Glomerular visceral epithelial cell (primary cell): ENCODE results near the gene KLHL26.

Experiments used
- DNase-seq: peaks from one replicate; pipeline ENCODE4 v3.0.0-alpha.2; 2016; ENCODE audit errors: extremely low spot score

The KLHL26 gene

DNA sequence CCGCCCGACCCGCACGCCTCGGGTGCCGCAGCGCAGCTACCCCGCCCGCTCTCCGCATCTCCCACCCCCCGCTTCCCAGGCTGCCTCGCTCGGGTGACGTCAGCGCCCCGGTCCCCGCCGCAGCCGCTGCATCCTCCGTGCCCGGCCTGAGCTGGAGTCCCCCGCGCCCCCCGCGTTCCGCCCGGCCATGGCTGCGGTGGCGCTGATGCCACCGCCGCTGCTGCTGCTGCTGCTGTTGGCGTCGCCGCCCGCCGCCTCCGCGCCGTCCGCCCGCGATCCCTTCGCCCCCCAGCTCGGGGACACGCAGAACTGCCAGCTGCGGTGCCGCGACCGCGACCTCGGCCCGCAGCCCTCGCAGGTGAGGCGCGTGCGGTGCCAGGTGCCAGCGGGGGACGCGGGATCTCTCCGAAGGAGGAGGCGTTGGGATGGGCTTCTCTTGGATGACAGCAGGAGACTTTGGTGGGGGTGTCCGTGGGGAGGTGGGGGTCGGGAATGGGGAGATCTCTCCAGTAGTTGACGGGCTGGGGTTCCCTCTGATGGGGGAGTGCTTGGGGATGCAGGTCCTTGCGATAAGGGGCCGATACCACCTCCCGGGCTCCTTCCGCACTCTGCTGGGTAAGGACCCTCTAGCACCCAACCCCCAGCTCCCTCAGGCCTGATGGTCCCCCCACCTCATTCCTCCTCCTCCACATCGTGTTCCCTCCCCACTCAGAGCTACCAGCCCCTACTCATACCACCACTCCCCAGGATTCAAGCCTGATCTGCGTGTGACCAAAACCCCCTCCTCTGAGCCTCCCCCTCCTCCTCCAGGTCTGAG lies 23.8 kb upstream of the KLHL26 start, which contains the start of gene TMEM59L:
Gene TMEM59L, plus strand, starts transcription at position 99 of the 817 bp plus-strand sequence. Its CDS starts 89 bp downstream, at position 188.
- DNase-seq = no peak

GRCh38 chr19:18613589-18614234 lies 23.1 kb upstream of the KLHL26 start:
- no peak for DNase-seq

DNA sequence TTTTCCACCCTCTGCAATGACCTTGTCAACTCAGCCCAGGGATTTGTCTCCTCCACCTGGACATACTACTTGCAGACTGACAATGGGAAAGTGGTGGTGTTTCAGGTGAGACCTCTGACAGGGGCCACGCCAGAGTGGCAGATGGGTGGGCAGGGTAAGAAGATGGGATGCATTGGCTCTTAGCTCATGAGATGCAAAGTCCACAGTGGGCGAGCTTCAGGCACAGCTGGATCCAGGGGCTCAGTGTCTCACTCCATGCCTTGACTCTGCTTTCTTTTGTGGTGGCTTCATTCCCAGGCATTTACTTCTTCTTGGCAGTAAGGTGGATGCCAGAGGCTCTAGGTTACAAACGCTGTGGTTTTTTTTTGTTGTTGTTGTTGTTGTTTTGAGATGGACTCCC lies 20.8 kb upstream of the KLHL26 start:
- no peak for DNase-seq

DNA sequence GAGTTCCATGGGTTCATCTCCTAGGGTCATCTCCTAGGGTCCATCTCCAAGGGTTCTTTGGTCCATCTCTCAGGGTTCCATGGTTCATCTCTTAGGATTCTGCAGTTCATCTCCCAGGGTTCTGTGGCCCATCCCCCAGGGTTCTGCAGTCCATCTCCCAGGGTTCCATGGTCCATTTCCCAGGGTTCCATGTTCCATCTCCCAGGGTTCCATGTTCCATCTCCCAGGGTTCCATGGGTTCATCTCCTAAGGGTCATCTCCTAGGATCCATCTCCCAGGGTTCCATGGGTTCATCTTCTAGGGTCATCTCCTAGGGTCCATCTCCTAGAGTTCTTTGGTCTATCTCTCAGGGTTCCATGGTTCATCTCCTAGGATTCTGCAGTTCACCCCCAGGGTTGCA lies 19.3 kb upstream of the KLHL26 start:
- no peak for DNase-seq

GRCh38 chr19:18618236-18618635 lies 18.6 kb upstream of the KLHL26 start:
- DNase-seq = no peak

DNA sequence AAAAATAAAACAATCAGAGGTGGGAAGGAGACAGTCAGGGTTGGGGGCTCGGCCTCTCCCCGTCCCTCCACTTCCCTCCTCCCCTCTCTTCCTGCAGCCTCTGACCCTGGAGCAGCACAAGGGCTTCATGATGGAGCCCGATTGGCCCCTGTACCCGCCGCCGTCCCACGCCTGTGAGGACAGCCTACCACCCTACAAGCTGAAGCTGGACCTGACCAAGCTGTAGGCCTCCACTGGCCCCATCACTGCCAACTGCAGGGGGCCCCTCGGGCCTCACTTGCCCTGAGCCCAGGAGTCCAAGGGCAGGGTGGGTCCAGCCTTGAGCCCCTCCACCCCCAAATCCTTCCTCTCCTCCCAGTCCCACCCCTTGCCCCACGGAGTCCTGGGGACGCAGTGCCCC lies 16.5 kb upstream of the KLHL26 start:
- no peak for DNase-seq

GRCh38 chr19:18620902-18621301 lies 15.9 kb upstream of the KLHL26 start:
- no peak for DNase-seq

DNA sequence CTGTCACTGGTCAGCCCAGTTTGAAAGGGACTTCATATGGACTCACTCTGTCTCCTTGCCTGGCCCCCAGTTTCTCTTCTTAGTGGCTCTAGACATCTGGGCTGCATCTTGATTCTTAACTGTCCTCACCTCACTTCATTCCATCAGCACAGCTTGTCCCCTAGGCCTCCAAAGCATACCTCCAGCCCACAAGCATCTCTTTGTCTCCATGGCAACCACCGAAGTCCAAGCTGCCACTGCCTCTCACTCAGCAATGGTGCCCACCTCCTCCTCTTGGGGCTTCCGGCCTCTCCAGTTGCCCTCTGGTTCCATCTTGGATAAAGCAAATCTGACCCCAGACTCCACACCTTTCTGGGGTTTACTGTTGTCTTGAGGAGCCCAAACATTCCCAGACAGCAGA lies 9.9 kb upstream of the KLHL26 start:
- DNase-seq = no peak

DNA sequence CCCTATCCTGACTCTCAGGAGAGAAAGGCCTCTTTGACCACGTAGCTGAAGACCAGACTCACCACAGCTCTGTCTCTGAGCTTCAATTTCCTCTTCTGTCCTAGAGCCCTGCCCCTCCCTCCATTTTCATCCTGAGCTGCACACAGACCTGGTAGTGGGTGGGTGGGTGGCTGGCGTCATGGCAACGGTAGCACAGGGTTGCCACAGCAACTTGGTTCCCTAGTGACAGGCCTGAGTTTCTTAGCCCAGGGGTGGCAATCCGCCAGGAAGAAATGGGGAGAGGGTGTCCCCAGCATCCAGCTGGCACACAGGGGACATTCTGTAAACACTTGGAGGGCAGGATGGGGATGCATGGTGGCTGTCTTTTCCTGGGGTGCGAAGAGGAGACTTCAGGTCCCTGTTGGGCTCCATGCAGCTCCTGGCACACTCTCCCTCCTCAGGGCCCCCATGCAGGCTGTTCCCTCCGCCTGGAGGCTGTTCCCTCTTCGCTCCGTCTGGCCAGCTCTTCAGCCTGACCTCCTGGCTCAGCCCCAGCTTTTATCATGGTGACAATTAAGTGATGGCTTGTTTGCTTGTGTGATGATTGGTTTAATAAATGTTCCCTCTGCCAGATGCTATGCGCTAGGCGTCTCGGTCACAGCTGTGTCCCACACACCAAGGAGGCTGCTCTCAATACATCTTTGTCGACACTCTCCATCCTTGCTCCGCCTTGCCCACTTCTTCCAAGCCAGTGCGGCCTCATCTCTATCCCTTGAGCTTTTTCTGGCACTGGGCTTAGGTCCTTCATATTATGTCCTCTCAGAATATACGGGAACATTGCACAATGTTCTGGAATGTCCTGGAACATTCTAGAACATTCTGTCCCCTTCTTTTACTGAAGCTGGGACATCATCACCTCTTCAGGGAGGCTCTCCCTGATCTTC lies 7.4 kb upstream of the KLHL26 start:
- no peak for DNase-seq

- no peak for DNase-seq
These were observed 3.5 kb upstream of the KLHL26 start for GRCh38 chr19:18633321-18633720.

- no peak for DNase-seq
These were observed 2.1 kb upstream of the KLHL26 start for GRCh38 chr19:18634612-18635297.

DNA sequence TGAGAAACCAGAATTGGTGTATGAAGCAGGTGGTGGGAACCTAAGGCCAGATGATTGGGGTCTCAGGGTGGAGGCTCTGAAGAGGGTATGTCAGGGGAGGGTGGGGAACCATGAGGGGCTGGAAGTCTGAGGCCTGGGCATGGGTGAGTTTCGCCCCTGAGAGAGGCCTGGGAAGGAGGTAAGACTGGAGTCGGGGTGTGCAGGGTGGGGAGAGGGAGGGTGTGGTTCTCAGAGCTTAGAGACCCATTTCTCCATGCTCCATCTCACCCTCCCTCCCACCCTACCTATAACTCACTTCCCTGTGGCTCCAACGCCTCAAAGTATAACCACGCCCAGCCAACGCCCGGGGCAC lies 1.0 kb upstream of the KLHL26 start:
- DNase-seq = no peak

DNA sequence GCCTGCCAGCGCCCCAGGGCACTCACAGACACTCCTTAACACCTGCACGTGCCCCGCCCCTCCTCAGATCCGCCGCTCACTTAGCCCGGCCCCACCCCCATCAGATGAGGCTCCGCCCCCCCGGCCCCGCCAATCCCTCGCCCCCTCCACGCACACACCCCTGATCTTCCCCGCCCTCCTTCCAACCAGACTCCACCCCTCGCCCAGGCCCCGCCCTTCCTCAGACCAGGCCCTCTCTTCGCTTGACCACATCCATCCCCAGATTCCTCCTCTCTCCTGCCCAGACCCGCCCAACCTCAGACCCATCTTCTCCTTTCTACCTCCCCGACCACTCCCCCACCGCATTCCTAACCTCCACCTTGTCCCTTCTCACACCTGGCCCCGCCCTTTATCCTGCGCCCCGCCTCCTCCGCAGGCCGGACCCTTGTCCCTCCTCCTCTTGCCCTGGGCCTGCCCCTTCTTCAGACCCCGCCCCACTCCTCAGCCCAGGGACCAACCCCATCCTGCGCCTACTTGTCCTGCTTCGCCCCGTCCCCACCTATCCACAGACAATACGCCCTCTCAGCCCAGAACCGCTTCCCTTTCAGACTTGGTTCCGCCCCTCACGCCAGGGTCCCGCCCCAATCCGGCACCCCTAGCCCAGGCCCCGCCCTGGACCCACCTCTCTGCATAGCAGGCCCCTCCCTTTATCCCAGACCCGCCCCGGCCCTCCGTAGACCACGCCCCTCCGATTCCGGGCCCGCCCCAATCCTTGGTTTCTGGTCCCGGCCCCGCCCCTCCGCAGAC lies 452 bp upstream of the KLHL26 start:
- DNase-seq = peak; percentile 98

- peak; percentile 32 for DNase-seq
These were observed 1.1 kb downstream of the KLHL26 start for GRCh38 chr19:18637673-18638630.

DNA sequence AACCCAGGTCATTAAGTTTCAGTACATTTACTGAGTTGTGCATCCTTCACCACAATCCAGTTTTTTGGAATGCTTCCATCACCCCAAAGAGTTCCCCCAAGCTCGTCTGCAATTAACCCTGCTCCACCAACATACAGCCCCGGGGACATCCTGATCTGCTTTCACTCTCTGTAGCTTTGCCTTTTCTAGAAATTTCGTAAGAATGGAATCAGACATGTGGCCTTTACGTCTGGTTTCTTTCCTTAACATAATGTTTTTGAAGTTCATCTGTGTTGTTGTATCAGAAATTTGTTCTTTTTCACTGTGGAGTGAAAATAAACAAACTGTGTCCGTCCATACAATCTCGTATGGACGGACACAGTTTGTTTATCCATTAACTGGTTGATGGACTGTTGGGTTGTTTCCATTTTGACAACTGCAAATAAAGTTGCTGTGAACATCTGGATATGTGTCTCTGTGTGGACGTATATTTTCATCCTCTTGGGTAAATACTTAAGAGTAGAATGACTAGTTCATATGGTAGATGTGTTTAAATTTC lies 2.9 kb downstream of the KLHL26 start:
- DNase-seq = no peak

DNA sequence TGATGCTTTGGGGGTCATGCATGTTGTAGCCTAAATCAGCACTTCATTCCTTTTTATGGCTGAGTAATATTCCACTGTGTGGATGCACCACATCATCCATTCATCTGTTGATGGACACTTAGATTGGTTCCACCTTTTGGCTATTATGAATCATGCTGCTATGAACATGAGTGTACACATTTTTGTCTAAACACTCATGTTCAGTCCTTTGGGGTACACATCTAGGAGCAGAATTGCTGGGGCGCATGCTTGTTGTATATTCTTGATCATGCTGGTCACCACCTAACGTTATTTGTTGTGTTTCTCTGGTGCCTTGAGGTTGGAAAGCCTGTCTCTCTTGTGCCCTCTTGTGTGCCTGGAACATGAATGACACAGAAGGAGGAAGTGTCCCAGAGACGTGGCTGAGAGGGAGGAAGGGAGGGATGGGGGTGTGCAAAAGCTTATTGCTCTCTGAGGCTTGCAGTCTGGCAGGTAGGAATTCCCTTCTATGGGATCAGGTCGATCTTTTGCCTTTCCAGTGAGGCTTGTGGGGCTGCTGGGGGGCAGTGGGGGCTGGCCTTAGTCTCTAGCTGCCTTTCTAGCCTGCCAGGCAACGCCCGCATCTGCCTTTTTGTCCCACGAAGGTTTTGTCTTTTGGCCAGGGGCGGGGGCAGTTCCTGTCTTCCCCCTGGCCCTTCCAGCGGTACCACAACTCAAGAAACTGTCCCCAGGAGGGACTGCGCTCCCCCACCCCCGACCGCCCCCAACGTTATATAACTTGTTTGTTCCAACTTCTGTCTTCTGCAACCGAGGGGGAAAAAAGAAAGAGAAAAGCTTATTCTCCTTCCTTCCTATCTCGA lies 7.6 kb downstream of the KLHL26 start:
- DNase-seq = no peak

- DNase-seq = no peak
These were observed 8.2 kb downstream of the KLHL26 start for GRCh38 chr19:18645035-18645511.
